ENCODE results near the gene ZNF333.

DNA sequence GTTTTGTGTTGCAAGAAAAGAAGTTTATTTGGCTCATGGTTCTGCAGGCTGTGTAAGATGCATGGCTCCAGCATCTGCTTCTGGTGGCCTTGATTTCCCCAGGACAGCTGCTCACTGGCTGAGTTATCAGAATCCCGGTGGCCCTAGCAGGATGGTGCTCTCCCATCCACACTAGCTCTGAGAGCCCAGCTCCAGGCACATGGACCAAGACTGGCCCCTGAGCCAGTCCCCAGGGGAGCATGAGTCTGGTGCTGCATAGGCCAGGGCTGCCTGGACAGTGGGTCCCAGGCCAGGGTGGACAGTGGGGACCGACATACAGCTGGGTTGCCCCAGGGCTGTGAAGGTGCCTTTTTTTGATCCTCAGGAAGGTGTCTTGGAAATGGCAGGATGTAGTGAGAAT, 78.2 kb downstream of the ZNF333 start:
- TF ChIP-seq, protein P1, sequence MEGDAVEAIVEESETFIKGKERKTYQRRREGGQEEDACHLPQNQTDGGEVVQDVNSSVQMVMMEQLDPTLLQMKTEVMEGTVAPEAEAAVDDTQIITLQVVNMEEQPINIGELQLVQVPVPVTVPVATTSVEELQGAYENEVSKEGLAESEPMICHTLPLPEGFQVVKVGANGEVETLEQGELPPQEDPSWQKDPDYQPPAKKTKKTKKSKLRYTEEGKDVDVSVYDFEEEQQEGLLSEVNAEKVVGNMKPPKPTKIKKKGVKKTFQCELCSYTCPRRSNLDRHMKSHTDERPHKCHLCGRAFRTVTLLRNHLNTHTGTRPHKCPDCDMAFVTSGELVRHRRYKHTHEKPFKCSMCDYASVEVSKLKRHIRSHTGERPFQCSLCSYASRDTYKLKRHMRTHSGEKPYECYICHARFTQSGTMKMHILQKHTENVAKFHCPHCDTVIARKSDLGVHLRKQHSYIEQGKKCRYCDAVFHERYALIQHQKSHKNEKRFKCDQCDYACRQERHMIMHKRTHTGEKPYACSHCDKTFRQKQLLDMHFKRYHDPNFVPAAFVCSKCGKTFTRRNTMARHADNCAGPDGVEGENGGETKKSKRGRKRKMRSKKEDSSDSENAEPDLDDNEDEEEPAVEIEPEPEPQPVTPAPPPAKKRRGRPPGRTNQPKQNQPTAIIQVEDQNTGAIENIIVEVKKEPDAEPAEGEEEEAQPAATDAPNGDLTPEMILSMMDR (IDR thresholded peaks at IDR 0.05), result no peak
- TF ChIP-seq EP300 (IDR thresholded peaks at IDR 0.05), result no peak

All from sigmoid colon (tissue), 4 donors.